Stimulated activated CD8-positive, alpha-beta memory T cell treated with anti-CD3 and anti-CD28 coated beads, Interleukin-15, amount 100 ng/mL, for 24 hours (primary cell): ENCODE results near the gene FOXB1.

ENCODE experiments used
- DNase-seq: peaks from one replicate; pipeline ENCODE4 v3.0.0-alpha.2; 2020; ENCODE audit warnings: low read depth

Gene FOXB1

DNA sequence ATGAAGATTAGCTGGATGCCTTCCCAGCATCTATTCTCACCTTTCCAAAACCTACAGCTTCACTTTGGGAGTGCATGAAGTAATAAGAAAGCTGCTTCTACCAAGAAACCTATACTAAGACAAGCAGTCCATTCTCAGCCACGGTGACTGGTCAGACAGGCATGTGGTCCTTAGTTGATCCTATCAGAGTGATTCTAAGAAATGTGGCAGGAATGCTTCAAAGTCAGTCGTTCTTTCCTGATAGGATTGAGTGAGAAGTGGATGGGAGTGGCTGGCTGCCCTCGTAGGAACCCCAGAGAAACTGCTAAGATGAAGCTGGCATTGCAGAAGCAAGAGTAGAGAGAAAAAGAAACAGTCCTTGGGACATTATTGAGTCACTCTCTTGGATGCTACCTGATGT lies 16.6 kb downstream of the FOXB1 start:
- DNase-seq: no peak

DNA sequence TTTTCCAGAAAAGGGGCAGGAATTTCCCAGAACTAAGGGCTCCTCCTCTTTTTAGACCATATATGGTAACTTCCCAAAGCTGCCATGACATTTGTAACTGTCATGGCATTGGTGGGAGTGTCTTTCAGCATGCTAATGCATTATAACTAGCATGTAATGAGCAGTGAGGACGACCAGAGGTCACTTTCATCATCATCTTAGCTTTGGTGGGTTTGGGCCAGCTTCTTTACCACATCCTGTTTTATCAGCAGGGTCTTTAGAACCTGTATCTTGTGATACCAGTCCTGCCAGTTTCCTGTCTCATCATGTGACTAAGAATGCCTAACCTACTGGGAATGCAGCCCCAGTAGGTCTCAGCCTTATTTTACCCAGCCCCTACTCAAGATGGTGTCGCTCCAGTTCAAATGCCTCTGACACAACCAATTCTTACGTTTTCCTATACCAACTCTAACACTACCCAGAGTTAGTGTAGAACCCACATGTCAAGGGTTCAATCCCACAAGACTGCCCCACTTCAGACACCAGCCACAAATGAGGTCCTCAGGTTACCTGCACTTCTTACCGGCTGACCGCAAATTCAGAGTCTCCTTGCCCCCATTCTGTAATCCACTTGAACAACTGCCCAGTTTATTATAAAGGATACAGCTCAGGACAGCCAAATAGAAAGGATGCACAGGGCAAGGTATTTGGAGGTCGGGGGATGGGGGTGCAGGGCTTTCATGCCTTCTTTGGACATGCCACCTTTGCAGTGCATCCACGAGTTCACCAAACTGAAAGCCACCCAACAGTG lies 17.7 kb downstream of the FOXB1 start:
- no peak for DNase-seq

- no peak for DNase-seq
Measured at GRCh38 chr15:60022379-60022741, 18.2 kb downstream of the FOXB1 start.

DNA sequence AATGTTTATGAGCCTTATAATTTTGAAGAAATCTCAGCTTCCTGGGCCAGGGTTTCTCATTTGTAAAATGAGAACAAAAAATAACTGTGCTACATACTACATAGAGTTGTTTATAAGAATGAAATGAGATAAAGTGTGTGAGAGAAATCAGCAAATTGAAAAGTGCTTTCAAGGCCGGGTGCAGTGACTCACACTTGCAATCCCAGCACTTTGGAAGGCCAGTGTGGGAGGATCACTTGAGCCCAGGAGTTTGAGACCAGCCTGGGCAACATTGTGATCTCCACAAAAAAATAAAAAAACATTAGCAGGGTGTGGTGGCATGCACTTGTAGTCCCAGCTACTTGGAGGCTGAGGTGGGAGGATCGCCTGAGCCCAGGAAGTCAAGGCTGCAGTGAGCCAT lies 22.4 kb downstream of the FOXB1 start:
- no peak for DNase-seq

DNA sequence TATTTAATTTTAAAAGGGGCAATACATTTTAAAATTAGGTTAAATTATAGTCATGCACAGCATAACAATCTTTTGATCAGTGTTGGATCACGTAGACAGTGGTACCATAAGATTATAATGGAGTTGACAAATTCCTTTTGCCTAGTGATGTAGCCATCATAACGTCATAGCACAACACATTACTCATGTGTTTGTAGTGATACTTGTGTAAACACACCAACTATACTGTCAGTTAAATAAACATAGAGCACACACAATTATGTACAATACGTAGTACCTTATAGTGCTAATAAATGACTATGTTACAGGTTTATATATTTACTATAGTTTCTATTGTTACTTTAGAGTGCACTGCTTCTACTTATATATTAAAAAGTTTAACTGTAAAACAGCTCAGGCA lies 31.2 kb downstream of the FOXB1 start:
- DNase-seq: no peak

DNA sequence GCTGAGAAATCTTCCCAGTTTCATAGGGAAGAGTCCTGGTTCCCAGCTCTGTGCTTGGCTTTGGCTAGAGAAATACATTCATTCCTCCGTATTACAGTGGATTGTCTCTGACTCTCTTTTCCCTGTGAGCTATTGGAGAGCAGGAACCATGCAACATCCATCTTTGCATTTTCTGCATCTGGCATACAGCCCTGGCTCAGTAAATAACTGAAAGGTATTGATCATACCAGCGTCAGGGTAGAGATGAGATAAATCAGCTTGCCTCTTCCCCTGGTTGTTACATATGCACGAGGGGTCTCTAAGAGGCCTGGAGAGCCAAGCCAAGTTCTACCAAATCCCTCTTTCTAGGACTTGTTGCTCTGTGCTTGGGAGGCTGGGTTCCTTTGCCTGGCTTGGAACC lies 35.2 kb downstream of the FOXB1 start:
- DNase-seq: no peak

- no peak for DNase-seq
Measured at GRCh38 chr15:60043744-60044435, 39.8 kb downstream of the FOXB1 start.

- DNase-seq: no peak
Measured at GRCh38 chr15:60044636-60045270, 40.6 kb downstream of the FOXB1 start.

- DNase-seq: no peak
Measured at GRCh38 chr15:60047701-60048100, 43.6 kb downstream of the FOXB1 start.

GRCh38 chr15:60049948-60050347 lies 45.8 kb downstream of the FOXB1 start:
- no peak for DNase-seq

DNA sequence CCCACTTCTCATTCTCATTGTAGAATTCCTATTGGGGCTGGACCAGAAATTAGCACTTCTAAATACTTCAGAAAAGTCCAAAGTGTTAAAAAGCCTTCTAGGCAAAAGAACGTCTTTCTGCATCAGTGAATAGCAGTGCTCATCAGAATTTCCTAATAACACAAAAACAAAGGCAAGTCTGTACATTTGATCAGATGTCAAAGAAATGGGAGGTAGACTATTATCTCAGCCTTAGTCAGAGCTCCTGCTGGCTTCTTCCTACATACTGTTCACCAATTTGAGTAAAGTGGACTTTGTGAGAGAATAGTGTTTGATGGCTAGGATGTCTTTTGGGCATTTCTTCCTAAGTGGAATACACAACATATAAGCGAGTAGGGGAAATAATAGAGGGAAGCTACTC lies 48.7 kb downstream of the FOXB1 start:
- no peak for DNase-seq

- no peak for DNase-seq
Measured at GRCh38 chr15:60054472-60054871, 50.4 kb downstream of the FOXB1 start.
